PC-3 (cell line): ENCODE measurements around the gene HEPN1.

ENCODE experiments used
- EZH2phosphoT487 ChIP-seq: fragments of 300-600 bp; sonication (generic); IDR thresholded peaks from 2 replicates; pipeline ENCODE4 v1.6.1; 2018; ENCODE audit warnings: mild to moderate bottlenecking, antibody characterized with exemption, low read length, borderline replicate concordance
- TF ChIP-seq, protein P1 (sequence below): fragments of 300-600 bp; sonication (generic); conservative IDR thresholded peaks from 2 replicates; pipeline ENCODE4 v1.5.1; 2017; ENCODE audit warnings: antibody characterized with exemption, low read depth, mild to moderate bottlenecking, low read length

DNA sequence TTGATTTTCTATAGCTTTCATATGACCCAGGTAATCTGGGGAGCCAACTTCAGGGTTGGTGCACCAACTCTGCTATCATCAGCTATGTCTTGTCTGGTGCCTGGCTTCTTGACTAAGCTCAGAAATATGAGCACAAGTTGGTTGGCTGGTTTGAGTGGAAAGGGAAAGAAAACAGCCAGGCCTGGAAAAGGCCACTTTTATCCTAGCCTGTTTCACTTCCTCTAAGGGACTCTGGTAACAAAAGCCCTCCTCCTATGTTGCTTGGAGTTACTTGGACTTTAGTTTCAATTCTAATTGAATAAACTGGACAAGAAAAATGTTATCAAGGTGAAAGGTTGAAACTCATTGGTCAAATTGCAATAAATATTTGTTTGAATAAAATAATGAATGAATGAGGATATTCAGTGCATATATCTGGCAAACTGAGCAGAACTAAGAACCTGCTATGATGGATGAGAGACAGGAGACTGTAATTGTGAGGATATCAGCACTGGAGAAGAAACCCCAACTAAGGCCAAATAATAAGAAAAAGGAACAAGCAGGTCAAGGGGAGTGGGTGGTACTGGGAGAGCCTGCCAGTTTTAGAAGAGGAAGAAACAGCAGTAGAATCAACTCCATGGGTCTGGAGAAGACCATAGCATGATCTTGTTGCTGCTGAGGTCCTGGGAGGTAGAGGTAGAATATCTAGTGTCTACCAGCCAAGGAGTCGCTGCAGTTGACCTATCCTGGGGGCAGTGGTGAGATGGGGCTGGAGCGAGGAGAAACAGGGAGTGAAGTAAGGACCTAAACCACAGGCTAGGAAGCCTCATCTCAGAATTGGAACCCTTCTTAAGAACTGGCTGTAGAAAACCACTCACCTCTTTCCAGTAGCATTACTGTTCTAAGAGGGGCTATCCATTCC is 29.6 kb upstream of the HEPN1 start:
- TF ChIP-seq, protein P1, sequence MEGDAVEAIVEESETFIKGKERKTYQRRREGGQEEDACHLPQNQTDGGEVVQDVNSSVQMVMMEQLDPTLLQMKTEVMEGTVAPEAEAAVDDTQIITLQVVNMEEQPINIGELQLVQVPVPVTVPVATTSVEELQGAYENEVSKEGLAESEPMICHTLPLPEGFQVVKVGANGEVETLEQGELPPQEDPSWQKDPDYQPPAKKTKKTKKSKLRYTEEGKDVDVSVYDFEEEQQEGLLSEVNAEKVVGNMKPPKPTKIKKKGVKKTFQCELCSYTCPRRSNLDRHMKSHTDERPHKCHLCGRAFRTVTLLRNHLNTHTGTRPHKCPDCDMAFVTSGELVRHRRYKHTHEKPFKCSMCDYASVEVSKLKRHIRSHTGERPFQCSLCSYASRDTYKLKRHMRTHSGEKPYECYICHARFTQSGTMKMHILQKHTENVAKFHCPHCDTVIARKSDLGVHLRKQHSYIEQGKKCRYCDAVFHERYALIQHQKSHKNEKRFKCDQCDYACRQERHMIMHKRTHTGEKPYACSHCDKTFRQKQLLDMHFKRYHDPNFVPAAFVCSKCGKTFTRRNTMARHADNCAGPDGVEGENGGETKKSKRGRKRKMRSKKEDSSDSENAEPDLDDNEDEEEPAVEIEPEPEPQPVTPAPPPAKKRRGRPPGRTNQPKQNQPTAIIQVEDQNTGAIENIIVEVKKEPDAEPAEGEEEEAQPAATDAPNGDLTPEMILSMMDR: no peak
- TF ChIP-seq EZH2phosphoT487: no peak
